8988T (cell line): Measurements from ENCODE around the gene MANSC1.
"Not testable (repeated sequence)": the region's sequence is repeated elsewhere in the genome, so short reads cannot be mapped to it uniquely, and the experiment has no call there.

ENCODE experiments used
- DNase-seq: peaks from one replicate; pipeline ENCODE4 v3.0.0; 2011

Gene MANSC1

GRCh38 chr12:12323118-12323517, 26.9 kb downstream of the MANSC1 start:
- DNase-seq: no peak

GRCh38 chr12:12319451-12320183, 30.4 kb downstream of the MANSC1 start:
- no peak for DNase-seq

GRCh38 chr12:12315838-12316237, 34.2 kb downstream of the MANSC1 start:
- DNase-seq: no peak

- DNase-seq: not testable (repeated sequence)
These were observed 39.3 kb downstream of the MANSC1 start for GRCh38 chr12:12310695-12311094.

- DNase-seq: no peak
These were observed 44.3 kb downstream of the MANSC1 start for GRCh38 chr12:12305568-12306300.

GRCh38 chr12:12302976-12303375, 47.1 kb downstream of the MANSC1 start:
- DNase-seq: no peak

GRCh38 chr12:12301122-12301521, 48.9 kb downstream of the MANSC1 start:
- DNase-seq: no peak

- DNase-seq: no peak
These were observed 52.7 kb downstream of the MANSC1 start for GRCh38 chr12:12297201-12297830.

GRCh38 chr12:12294215-12295005, 55.6 kb downstream of the MANSC1 start:
- DNase-seq: no peak

GRCh38 chr12:12290206-12290605, 59.8 kb downstream of the MANSC1 start:
- DNase-seq: no peak

GRCh38 chr12:12286441-12286840, 63.6 kb downstream of the MANSC1 start:
- DNase-seq: no peak

- DNase-seq: no peak
These were observed 67.1 kb downstream of the MANSC1 start for GRCh38 chr12:12282761-12283425.

- no peak for DNase-seq
These were observed 67.8 kb downstream of the MANSC1 start for GRCh38 chr12:12282202-12282601.

GRCh38 chr12:12281134-12281533, 68.9 kb downstream of the MANSC1 start:
- DNase-seq: no peak

GRCh38 chr12:12278899-12279298, 71.1 kb downstream of the MANSC1 start:
- no peak for DNase-seq
